Eye (tissue), 1 donor: ENCODE data around the gene SPAAR.
"Not testable (repeated sequence)": the region's sequence is repeated elsewhere in the genome, so short reads cannot be mapped to it uniquely, and the experiment has no call there.

Experiments used
- DNase-seq: peaks from one replicate; pipeline ENCODE4 v3.0.0-alpha.2; 2015

SPAAR gene

DNA sequence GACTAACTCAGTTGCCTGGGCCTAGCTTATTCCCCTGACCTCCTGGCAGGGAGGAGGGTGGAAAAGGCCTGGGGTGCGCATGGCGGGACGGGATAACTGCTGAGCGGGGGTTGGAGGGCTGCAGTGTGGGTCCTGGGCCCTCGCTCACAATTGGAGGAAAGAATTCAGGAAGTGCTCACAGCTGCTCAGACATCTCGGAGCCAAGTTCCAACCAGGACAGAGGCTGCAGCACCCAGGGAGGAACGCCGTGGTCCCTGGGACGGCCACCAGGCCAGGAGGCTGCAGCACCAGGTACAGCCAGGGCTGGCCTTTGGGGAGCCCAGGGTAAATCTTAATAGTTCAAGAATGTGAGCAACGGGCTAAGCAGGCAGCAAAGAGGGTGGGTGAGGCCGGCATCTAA lies at the start of gene SPAAR:
SPAAR (plus strand) TSS at position 217 of the 400 bp plus-strand sequence. CDS start 974 bp downstream, outside the sequence.
- no peak for DNase-seq

DNA sequence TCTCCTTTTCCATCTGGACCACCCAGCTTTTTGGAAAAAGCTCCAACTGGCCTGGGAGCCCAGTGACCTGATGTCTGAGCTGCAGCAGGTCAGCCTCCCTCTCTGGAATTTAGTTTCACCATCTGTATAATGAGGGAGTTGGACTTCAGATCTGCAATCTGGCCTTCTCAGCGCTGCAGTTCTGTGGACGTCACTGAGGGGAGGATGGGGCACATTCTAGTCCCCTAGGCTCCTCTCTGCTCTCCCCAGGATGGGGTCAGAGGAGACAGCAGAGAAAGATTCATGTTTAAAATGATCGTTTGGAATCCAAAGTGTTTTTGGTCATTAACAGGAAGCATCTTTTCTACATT lies 49.3 kb upstream of the SPAAR start:
- DNase-seq: no peak

GRCh38 chr9:35861161-35861897 lies 48.0 kb upstream of the SPAAR start:
- DNase-seq: no peak

DNA sequence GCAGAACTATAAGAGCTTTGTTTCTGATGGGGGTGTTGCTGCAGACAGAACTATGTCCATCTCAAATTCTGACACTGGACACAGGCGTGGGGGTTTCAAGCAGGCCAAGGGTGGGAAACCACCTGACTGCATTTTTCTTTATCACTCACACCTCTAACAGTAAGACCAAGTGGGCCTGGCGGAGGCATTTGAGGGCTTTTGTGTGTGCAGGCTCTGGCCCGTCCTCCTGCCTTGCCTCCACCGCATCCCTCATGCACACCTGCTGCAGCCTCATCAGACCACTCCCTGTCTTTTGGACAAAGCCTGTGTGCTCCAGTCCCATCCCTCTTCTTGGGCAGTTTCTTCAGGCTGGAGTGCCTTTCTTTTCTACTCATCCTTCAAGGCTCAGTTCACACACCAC lies 47.0 kb upstream of the SPAAR start:
- DNase-seq: no peak

DNA sequence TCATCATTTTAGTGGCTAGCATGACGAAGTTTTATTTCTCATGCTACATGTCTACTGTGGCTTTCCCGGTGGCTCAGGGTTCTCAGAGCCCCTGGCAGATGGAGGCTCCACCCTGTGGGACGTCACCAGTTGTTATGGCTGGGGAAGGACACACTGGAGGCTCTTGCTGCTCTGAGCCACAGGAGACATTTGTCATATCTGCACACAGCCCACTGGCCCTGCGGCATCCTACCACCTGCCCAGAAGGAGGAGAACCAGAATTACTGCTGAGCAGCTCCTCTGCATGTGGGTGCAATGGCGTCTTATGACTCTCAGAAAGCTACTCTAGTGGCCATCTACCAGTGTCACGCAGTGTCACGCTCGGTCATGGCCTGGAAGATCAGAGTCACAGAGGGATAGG lies 45.7 kb upstream of the SPAAR start:
- DNase-seq: no peak

DNA sequence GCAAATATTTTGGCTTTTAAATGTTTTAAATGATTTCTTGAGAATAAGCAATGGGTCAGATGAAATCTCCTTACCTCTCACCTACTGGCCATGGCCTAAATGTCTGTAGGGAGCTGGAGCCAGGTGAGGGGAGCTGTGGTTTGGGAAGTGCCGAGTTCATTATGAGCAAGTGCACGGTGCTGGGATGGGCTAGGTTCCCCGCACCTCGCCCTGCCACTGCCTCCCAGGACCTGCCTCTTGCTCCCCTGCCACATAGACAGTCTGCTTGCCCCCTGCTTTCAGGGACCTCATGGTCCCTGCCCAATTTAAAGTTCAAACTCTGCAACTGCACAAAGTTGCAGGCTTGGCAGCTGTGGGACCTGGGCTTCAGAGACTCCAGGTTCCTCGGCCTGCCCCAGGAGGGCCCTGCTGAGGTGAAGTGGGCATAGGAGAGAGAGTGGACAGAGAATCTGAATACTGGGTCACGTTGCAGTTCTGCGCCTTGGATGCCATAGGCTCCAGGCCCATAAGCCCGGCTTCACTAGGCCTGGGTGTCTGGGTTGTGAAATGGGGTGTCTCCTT lies 44.5 kb upstream of the SPAAR start:
- DNase-seq: no peak

- no peak for DNase-seq
These were observed 41.8 kb upstream of the SPAAR start for GRCh38 chr9:35867538-35867937.

DNA sequence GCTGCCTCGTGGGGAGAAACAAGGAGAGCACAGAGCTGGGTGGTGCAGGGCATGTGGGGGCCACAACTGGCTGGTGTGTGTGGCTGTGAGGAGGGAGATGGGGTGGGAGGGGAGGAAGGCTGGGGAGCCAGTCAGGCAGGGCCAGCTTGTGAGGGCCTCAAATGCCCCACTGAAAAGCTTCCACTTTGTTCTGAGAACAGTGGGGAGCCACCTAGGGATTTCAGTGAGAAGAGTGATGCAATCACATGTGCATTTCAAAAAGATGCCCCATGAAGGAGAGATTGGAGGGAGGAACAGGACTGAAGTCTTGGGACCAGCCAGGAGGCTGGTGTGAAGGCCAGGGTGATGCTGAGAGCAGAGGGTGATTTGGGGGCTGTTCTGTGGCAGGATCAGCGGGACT lies 40.4 kb upstream of the SPAAR start:
- no peak for DNase-seq

- no peak for DNase-seq
These were observed 39.6 kb upstream of the SPAAR start for GRCh38 chr9:35869621-35870216.

DNA sequence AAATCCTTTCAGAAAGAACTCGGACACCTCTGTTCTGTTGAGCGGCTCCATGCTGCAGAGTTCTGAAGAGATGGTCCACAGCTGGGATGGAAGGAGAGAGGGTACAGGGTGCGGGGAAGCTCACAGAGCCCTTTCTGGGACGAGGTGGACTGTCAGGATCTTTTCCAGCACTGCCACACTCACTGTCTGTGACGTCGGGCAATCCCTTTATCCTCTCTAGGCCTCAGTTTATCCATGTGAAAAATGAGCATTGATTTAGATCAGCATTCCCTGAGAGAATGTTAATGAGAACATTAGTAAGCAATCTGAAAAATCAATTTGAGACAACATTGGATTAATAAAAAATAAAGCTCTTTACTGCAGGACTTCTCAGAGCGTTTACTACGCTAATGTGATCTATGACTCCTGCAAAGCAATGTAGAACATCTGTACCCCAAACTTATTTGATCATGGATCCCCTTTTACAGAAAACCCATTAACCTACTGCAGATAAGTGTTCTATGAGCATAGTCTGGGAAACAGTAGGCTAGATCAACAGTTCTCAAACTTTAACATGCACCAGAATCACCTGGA lies 38.9 kb upstream of the SPAAR start, which contains the start of gene OR13J1:
OR13J1 (minus strand) TSS at position 51 of the 573 bp plus-strand sequence; CDS start at position 51, 0 bp downstream.
- DNase-seq: no peak

- DNase-seq: no peak
These were observed 37.7 kb upstream of the SPAAR start for GRCh38 chr9:35871545-35871944.

- DNase-seq: no peak
These were observed 36.8 kb upstream of the SPAAR start for GRCh38 chr9:35872505-35872904.

DNA sequence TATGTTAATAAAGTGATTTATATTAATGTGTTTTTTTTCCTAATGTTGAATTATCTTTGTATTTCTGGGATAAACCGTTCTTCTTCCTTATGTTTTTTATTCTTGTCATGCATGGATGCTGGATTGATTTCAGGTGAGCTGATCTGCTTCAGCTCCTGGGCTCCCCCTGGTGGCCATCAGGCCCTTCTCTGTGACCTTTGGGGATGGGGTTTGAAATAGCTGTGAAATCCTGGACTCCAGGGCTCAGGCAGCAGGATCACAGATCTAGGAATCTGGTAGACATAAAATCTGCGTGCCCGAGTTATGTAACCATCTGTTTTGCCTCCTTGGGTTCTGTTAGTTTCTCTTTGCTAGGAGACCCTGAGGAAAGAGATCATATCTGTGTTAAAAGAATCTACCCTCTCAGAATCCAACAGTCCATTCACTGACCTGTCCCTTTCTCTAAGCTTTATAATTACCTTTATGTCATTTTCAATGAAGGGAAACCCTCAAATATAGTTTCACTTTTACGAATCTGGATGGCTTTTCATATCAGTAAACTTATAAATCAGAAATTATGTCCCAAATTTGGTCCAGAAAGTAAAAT lies 26.9 kb upstream of the SPAAR start:
- DNase-seq: peak; percentile 92

GRCh38 chr9:35882996-35883395 lies 26.3 kb upstream of the SPAAR start:
- DNase-seq: peak; percentile 35

DNA sequence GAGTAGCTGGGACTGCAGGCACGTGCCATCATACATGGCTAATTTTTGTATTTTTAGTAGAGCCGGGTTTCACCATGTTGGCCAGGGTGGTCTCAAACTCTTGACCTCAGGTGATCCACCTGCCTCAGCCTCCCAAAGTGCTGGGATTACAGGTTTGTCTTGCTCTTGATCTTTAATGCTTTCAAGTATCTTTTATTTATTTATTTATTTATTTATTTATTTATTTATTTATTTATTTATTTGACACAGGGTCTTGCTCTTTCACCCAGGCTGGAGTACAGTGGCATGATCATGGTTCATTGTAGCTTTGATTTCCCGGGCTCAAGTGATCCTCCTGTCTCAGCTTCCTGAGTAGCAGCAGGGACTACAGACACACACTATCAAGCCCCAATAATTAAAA lies 24.4 kb upstream of the SPAAR start:
- not testable (repeated sequence) for DNase-seq

DNA sequence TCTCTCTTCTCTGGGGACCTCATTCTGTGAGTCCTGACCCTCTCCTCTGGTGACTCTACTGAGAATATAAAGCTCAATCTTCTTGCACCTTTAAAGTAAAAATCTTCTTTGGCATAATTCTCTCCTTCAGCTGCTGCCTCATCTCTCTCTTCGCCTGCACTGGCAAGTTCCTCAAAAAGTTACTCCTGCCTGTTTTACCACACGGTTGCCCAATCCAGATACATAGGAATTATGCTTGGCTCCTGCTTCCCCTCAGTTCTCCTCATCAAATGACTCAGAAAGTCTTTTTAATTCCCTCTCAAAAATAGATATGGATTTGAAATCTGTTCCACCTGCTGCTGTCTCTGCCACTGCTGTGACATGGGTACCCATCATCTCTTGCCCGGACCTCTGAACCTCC lies 17.6 kb upstream of the SPAAR start:
- no peak for DNase-seq

- no peak for DNase-seq
These were observed 17.2 kb upstream of the SPAAR start for GRCh38 chr9:35892051-35892450.

DNA sequence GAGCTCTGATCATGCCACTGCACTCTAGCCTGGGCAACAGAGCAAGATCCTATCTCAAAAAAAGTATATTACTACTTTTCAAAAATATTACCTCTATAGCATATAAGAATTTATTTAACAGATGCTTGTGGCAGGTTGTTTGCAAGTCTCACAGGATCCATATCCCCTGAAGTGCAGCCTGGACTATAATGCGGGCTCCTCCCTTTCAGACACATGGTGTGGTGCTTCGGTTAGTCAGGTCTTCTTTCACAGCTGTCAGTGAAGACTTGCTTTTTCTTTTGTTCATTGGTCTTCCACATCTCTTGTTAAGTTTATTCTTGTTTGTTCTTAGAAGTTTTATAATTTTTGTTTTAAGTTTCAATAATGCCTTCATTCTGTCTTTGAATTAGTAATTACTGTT lies 12.7 kb upstream of the SPAAR start:
- DNase-seq: no peak

DNA sequence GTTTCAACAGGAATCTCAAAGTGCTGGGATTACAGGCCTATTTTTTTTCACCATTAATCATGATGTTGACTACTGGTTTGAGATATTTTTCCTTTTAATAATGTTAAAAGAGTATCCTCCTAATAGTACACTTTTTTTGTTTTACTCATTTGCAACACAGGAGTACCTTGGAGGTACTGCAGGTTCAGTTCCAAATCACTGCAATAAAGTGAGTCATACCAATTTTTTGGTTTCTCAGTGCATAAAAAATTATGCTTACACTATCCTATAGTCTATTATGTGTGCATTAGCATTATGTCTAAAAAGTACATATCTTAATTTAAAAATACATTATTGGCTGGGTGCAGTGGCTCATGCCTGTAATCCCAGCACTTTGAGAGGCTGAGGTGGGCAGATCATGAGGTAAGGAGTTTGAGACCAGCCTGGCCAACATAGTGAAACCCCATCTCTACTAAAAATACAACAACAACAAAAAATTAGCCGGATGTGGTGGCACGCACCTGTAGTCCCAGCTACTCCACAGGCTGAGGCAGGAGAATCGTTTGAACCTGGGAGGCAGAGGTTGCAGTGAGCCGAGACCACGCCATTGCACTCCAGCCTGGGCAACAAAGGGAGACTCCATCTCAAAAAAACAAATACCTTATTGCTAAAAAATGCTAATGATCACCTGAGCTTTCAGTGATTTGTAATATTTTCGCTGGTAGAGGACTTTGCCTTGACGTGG lies 11.8 kb upstream of the SPAAR start:
- DNase-seq: not testable (repeated sequence)

DNA sequence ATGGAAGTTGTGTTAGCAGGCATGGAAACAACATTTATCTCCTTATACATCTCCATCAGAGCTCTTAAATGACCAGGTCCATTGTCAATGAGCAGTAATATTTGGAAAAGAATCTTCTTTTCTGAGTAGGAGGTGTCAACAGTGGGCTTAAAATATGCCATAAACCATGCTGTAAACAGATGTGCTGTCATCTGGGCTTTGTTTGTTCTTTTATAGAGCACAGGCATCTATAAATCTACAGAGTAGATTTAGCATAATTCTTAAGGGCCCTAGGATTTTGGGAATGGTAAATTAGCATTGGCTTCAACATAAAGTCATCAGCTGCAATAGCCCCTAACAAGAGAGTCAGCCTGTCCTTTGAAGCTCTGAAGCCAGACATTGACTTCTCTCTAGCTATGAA lies 11.0 kb upstream of the SPAAR start:
- DNase-seq: no peak

DNA sequence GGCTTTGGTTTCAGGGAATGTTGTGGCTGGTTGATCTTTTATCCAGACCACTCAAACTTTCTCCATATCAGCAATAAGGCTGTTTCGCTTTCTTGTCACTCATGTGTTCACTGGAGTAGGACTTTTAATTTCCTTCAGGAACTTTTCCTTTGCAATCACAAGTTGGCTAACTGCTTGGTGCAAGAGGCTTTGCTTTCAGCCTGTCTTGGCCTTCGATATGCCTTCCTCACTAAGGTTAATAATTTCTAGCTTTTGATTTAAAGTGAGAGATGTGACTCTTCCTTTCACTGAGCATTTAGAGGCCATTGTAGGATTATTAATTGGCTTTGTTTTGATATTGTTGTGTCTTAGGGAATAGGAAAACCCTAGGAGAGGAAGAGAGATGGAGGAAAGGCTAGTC lies 10.3 kb upstream of the SPAAR start:
- DNase-seq: no peak

DNA sequence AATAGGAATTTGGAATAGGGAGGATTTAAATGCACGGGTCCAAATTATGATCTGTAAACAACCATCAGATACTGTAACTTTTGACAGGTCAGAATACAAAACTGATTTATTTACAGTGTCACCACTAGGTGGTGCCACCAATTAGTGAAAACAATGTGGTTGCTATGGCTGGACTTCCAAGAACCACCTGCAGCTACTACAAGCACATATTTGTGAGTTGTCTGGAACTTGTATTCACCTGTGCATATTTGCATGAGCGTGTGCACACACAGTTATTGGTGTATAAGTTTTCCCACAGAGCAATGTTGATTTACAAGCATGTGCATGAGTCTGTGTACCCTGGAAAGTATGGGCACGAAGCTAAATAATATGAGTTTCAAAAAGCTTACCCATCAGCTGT lies 6.2 kb upstream of the SPAAR start:
- peak; percentile 81 for DNase-seq

- DNase-seq: no peak
These were observed 5.0 kb upstream of the SPAAR start for GRCh38 chr9:35904338-35904737.
